ENCODE results near the gene CRYAA.
"Not testable (repeated sequence)": the region's sequence is repeated elsewhere in the genome, so short reads cannot be mapped to it uniquely, and the experiment has no call there.

GRCh38 chr21:43165734-43166133 lies 3.1 kb upstream of the CRYAA start:
- not testable (repeated sequence) for TF ChIP-seq CTCF (IDR thresholded peaks at IDR 0.05 in 2 of 3, conservative IDR thresholded peaks at IDR 0.05 in 1 of 3; ENCODE audit: borderline replicate concordance in 1 of 3, insufficient read depth in 1 of 3, low read depth in 2 of 3, low read length in 2 of 3); EZH2 (IDR thresholded peaks at IDR 0.05); YY1 (IDR thresholded peaks at IDR 0.05; ENCODE audit: extremely low read depth, insufficient replicate concordance, low read depth, low read length); POLR2A (IDR thresholded peaks at IDR 0.05; ENCODE audit: borderline replicate concordance, extremely low read depth, insufficient read depth, insufficient read length); CEBPB (IDR thresholded peaks at IDR 0.05; ENCODE audit: low read depth); SP1 (IDR thresholded peaks at IDR 0.05; ENCODE audit: low read depth); POLR2AphosphoS5 (IDR thresholded peaks at IDR 0.05; ENCODE audit: low read depth, low read length); ATF3 (IDR thresholded peaks at IDR 0.05)
